Activated T-helper 1 cell treated with anti-CD3 and anti-CD28 coated beads, Interleukin-12 subunit alpha, Interleukin-12 subunit beta, Interleukin-2, Interleukin-4 antibody, amounts not matched to agents 30 ng/mL and 10 ng/mL and 1 ng/mL, durations not matched to agents 14 hours and 24 hours and 36 hours (primary cell): Measurements from ENCODE around the gene MGST2. TPM values are rescaled to one million over a fixed set of nuclear protein-coding genes. Genes with fewer than 3 reads are reported as not detected.

Experiments used
- DNase-seq: peaks from one replicate; pipeline ENCODE4 v3.0.0; 2021; ENCODE audit warnings: low spot score
- H3K27ac Mint-ChIP-seq: one replicate; pipeline ENCODE4 v1.8.0; 2021; ENCODE audit warnings: mild to moderate bottlenecking, mixed read lengths
- H3K27me3 Mint-ChIP-seq: one replicate; pipeline ENCODE4 v1.8.0; 2022; ENCODE audit warnings: mild to moderate bottlenecking, moderate library complexity, mixed read lengths; ENCODE audit not compliant: insufficient read depth
- H3K36me3 Mint-ChIP-seq: one replicate; pipeline ENCODE4 v1.8.0; 2021; ENCODE audit warnings: low read depth, mixed read lengths
- H3K4me1 Mint-ChIP-seq: one replicate; pipeline ENCODE4 v1.8.0; 2021; ENCODE audit warnings: low read depth, mixed read lengths
- H3K4me3 Mint-ChIP-seq: one replicate; pipeline ENCODE4 v1.8.0; 2021; ENCODE audit warnings: mild to moderate bottlenecking, moderate library complexity, mixed read lengths
- H3K9me3 Mint-ChIP-seq: one replicate; pipeline ENCODE4 v1.8.0; 2021; ENCODE audit warnings: mixed read lengths
- intact Hi-C: fragments of 100-400 bp; cut with micrococcal nuclease; formaldehyde crosslinking; loops from one replicate; pipeline ENCODE4 v1.15.1; 2024
- total RNA-seq: library from RNA; stranded (reverse); gene quantifications from 2 replicates; pipeline ENCODE4 v1.2.3, GENCODE V29; 2022

MGST2 gene
- total RNA-seq, 1 donor from 2014 or later: 22.4 TPM

- Mint-ChIP-seq H3K4me1 (peaks cover 6% of the 10 kb centered on the region), H3K27me3 (no peaks in the 10 kb centered on the region), H3K9me3 (peaks cover 6% of the 10 kb centered on the region), H3K36me3 (peaks cover 24% of the 10 kb centered on the region), H3K27ac (no peak overlapping the region), H3K4me3 (no peak overlapping the region)
- intact Hi-C loops: loop anchor here (10.0 kb wide), 1 partner anchor 105 kb away; no protein-coding TSS in a partner anchor
- no peak for DNase-seq
These were observed 44.0 kb downstream of the MGST2 start for GRCh38 chr4:139709660-139710059.

DNA sequence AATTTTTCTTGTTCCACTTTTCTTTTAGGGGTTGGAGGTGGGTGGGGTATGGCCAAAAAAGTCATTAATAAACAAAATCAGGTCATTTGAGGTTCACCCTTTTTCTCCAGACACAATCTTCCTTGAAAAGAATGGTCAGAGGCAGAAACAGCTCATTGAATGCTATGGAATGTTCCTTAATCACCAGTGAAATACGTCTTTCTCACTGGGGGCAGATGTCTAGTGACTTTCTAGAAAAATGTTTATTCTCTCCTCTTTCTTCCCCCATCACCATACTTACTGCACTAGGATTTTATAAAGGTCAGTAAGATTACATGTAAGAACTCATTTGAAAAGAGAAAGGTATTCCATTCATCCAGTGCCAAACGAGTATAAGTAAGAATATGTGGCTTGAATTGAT, 44.5 kb downstream of the MGST2 start:
- no peak overlapping the region for H3K4me3 Mint-ChIP-seq
- intact Hi-C loops: no loop called here
- H3K27me3 Mint-ChIP-seq: no peaks in the 10 kb centered on the region
- H3K27ac Mint-ChIP-seq: no peak overlapping the region
- H3K36me3 Mint-ChIP-seq: peaks cover 24% of the 10 kb centered on the region
- H3K4me1 Mint-ChIP-seq: peaks cover 6% of the 10 kb centered on the region
- no peak for DNase-seq
- H3K9me3 Mint-ChIP-seq: peaks cover 6% of the 10 kb centered on the region

GRCh38 chr4:139711461-139711860, 45.8 kb downstream of the MGST2 start:
- H3K9me3 Mint-ChIP-seq: peaks cover 3% of the 10 kb centered on the region
- peaks cover 13% of the 10 kb centered on the region for H3K36me3 Mint-ChIP-seq
- no peak for DNase-seq
- H3K4me1 Mint-ChIP-seq: peaks cover 6% of the 10 kb centered on the region
- no peak overlapping the region for H3K4me3 Mint-ChIP-seq
- H3K27me3 Mint-ChIP-seq: no peaks in the 10 kb centered on the region
- intact Hi-C loops: no loop called here
- no peak overlapping the region for H3K27ac Mint-ChIP-seq

DNA sequence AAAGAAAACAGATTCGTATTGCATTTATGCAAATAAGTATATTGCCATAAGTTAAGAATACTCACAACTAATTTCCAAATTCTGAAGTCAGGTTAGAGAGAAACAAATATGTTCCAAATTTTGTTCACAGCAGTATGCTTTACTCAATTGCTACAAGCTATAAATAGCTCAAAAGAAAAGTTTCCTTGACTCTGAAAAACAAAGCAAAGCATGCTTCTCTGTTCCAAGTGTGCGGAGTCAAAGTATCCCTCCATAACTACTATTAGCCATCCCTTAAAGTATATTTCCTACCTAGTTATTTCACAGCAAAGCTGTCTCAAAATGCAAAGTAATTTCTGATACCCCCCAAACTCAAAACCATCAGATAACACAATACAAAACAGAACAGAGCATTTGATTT, 47.3 kb downstream of the MGST2 start:
- Mint-ChIP-seq H3K27me3 (no peaks in the 10 kb centered on the region), H3K9me3 (no peaks in the 10 kb centered on the region), H3K4me3 (no peak overlapping the region), H3K4me1 (peaks cover 6% of the 10 kb centered on the region), H3K36me3 (peaks cover 9% of the 10 kb centered on the region), H3K27ac (no peak overlapping the region)
- intact Hi-C loops: no loop called here
- no peak for DNase-seq

DNA sequence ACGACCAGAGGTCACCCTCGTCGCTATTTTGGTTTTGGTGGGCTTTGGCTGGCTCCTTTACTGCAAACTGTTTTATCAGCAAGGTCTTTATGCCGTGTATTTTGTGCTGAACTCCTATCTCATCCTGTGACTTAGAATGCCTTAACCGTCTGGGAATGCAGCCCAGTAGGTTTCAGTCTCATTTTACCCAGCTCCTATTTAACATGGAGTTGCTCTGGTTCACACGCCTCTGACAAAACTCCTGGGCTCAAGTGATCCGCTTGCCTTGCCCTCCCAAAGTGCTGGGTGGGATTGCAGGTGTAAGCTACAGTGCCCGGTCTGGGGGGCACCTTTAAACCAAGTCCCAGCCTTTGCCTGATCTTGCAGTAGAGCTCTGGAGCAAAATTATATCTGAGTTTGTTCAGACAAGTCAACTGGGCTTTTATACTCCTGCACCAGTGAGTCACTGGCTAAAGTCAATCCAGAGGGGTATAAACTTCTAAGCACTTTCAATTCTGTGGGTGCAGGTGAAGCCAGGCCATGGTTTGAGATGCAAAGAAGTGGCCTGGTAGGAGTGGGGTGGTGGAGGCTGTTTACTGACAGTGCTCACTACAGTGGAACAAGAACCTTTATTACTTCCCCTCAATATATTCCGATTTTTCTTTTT, 50.2 kb downstream of the MGST2 start:
- Mint-ChIP-seq H3K9me3 (no peaks in the 10 kb centered on the region), H3K4me1 (no peaks in the 10 kb centered on the region), H3K27me3 (no peaks in the 10 kb centered on the region), H3K4me3 (no peak overlapping the region), H3K36me3 (no peaks in the 10 kb centered on the region), H3K27ac (no peak overlapping the region)
- no peak for DNase-seq
- intact Hi-C loops: no loop called here

- intact Hi-C loops: no loop called here
- H3K9me3 Mint-ChIP-seq: no peaks in the 10 kb centered on the region
- no peaks in the 10 kb centered on the region for H3K36me3 Mint-ChIP-seq
- DNase-seq: no peak
- H3K4me1 Mint-ChIP-seq: no peaks in the 10 kb centered on the region
- H3K27ac Mint-ChIP-seq: no peak overlapping the region
- H3K4me3 Mint-ChIP-seq: no peak overlapping the region
- no peaks in the 10 kb centered on the region for H3K27me3 Mint-ChIP-seq
These were observed 52.7 kb downstream of the MGST2 start for GRCh38 chr4:139718358-139718757.

- Mint-ChIP-seq H3K9me3 (no peaks in the 10 kb centered on the region), H3K27ac (no peak overlapping the region), H3K27me3 (no peaks in the 10 kb centered on the region), H3K36me3 (no peaks in the 10 kb centered on the region), H3K4me1 (no peaks in the 10 kb centered on the region), H3K4me3 (no peak overlapping the region)
- intact Hi-C loops: no loop called here
- no peak for DNase-seq
These were observed 53.2 kb downstream of the MGST2 start for GRCh38 chr4:139718833-139719232.

DNA sequence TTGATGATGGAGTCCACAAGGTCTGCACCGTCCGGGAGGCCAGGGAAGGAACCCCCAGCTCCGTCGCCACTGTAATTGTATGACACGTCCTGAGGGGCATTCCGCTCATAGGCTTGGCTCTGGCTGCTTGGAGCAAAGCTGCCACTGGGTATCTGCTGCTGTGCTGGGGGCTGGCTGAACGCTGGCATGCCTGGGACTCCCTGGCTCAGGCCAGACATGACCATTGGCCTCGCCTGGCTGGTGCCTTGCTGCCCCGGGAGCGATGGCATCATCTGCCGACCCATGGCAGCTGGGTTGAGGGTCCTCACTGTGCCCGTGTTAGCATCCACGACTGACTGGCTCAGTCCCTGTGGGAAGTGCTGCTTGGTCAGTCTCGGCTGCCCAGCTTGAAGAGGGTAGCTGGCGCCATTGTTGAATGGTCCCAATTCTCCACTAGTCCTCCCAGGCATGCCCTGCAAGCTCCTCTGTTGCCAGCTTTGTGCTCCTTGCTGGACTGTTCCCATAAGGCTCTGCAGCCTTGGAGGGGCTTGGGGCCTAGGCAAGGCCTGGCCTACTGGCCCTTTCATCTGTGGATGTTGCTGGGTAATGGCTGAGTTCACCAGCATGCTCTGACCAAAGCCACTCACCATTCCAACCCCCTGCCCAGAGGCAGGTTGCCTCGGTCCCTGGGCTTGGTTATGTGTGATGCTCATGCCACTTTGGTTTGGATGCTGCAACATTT, 53.9 kb downstream of the MGST2 start:
- Mint-ChIP-seq H3K9me3 (no peaks in the 10 kb centered on the region), H3K4me1 (no peaks in the 10 kb centered on the region), H3K4me3 (no peak overlapping the region), H3K27ac (no peak overlapping the region), H3K27me3 (no peaks in the 10 kb centered on the region), H3K36me3 (no peaks in the 10 kb centered on the region)
- intact Hi-C loops: no loop called here
- no peak for DNase-seq

- DNase-seq: no peak
- H3K4me1 Mint-ChIP-seq: no peaks in the 10 kb centered on the region
- no peak overlapping the region for H3K27ac Mint-ChIP-seq
- H3K9me3 Mint-ChIP-seq: no peaks in the 10 kb centered on the region
- no peaks in the 10 kb centered on the region for H3K27me3 Mint-ChIP-seq
- H3K4me3 Mint-ChIP-seq: no peak overlapping the region
- no peaks in the 10 kb centered on the region for H3K36me3 Mint-ChIP-seq
- intact Hi-C loops: no loop called here
These were observed 55.2 kb downstream of the MGST2 start for GRCh38 chr4:139720806-139721205.

GRCh38 chr4:139721789-139722188, 56.2 kb downstream of the MGST2 start:
- DNase-seq: no peak
- Mint-ChIP-seq H3K4me3 (no peak overlapping the region), H3K4me1 (no peaks in the 10 kb centered on the region), H3K9me3 (no peaks in the 10 kb centered on the region), H3K27ac (no peak overlapping the region), H3K36me3 (no peaks in the 10 kb centered on the region), H3K27me3 (no peaks in the 10 kb centered on the region)
- intact Hi-C loops: no loop called here

- H3K4me3 Mint-ChIP-seq: no peak overlapping the region
- DNase-seq: no peak
- H3K9me3 Mint-ChIP-seq: no peaks in the 10 kb centered on the region
- H3K27ac Mint-ChIP-seq: no peak overlapping the region
- H3K27me3 Mint-ChIP-seq: no peaks in the 10 kb centered on the region
- no peaks in the 10 kb centered on the region for H3K4me1 Mint-ChIP-seq
- H3K36me3 Mint-ChIP-seq: no peaks in the 10 kb centered on the region
- intact Hi-C loops: no loop called here
These were observed 59.6 kb downstream of the MGST2 start for GRCh38 chr4:139725236-139725635.

DNA sequence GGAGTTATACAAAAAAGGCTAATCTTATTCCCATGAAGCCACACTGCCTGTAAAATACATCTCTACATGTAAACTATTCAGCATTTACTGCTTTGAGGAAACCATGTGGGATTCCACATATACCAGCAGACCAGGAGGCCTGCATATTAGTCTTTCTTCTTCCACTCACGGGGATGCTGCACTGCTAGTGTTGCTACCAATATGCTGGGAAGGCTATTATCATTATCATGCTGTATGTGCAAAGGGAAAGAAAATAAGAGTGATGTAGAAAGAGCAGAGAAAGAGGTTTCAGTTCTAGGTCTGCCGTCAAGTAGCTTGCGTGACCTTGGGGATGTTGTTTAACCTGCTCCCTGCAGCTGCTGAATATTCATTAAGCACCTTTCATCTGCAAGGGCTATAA, 61.0 kb downstream of the MGST2 start:
- Mint-ChIP-seq H3K4me3 (no peak overlapping the region), H3K9me3 (no peaks in the 10 kb centered on the region), H3K27ac (no peak overlapping the region), H3K27me3 (no peaks in the 10 kb centered on the region), H3K36me3 (no peaks in the 10 kb centered on the region), H3K4me1 (no peaks in the 10 kb centered on the region)
- intact Hi-C loops: no loop called here
- no peak for DNase-seq

DNA sequence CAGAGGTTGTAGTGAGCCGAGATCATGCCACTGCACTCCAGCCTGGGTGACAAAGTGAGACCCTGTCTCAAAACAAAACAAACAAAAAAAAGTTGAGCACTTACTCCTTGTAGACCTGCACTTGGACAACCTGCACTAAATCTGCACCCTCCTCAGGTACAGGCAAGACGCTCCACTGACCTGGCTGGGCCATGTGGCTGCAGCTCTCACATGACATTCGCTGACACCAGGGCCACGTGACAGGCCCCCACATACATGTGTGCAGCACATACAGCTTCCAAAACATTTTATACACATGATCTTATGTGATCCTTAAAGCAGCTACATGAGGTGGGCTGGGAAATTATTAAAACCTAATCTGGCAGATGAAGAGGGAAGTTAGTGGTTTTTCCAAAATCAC, 62.5 kb downstream of the MGST2 start:
- intact Hi-C loops: no loop called here
- Mint-ChIP-seq H3K27me3 (peaks cover 6% of the 10 kb centered on the region), H3K27ac (no peak overlapping the region), H3K9me3 (no peaks in the 10 kb centered on the region), H3K36me3 (no peaks in the 10 kb centered on the region), H3K4me1 (no peaks in the 10 kb centered on the region), H3K4me3 (no peak overlapping the region)
- no peak for DNase-seq
